ENCODE data around the gene APC2.

- TF ChIP-seq CTCF (conservative IDR thresholded peaks at IDR 0.05; ENCODE audit: low read length), result no peak
- no peak for TF ChIP-seq EZH2phosphoT487 (IDR thresholded peaks at IDR 0.05; ENCODE audit: borderline replicate concordance, low read depth, low read length)
These were observed 72.9 kb downstream of the APC2 start for GRCh38 chr19:1522838-1523237.
